ENCODE data around the gene NACC2. TPM values are rescaled to one million over a fixed set of nuclear protein-coding genes. Genes with fewer than 3 reads are reported as not detected.

The NACC2 gene
- total and polyA plus RNA-seq, 9 of the 15 experiments (the other 6 are each of a cell fraction or from before 2014, with no cell fraction given), result 0.70 to 25.1 (median 5.6) TPM

DNA sequence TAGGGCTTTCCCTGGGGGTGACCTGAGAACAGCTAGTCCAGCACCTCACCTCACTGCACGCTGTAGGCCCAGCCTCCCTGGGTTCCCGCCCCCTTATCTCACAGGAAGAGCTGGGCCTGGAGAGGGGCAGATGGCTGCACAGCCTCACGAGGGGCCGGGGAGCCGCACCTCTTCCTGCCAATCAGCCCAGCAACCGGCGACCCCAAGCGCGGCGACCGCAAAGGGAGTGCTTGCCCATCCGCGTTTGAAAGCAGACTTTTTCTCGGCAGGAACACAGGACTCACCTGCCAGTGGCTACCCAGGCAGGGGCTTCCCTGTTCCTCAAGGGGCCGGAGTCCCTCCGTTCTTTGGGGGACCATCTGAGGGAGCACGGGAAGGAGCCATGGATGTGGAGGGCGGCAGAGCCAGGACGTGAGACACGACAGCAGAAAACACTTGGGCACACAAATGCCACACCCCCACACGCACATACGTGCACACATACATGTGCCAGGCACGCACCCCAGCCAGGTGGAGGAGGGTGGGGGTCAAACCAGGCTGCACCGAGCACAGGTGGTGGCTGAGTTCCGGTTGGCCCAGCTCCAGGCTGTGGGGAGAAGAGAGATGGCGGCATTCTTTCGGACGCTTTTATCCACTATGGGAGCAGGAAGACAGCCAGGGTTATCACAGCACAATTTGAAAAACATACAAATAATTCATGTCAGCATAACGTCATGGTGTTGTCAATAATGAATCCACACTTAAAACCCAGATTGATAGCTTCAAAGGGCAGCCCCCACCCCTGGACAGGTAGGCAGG is 12.3 kb upstream of the NACC2 start (continued):
- TF ChIP-seq ZFP36 (IDR thresholded peaks at IDR 0.05; ENCODE audit: low read depth, low read length, partially characterized antibody) (no peak), GTF2E2 (tag; IDR thresholded peaks at IDR 0.05) (no peak), CBFA2T3 (IDR thresholded peaks at IDR 0.05) (peak; percentile 75), KLF6 (CRISPR knock-in tag; IDR thresholded peaks at IDR 0.05; ENCODE audit: borderline replicate concordance) (peak; percentile 34; the same call in 1 of the 2 replicates), RBFOX2 (IDR thresholded peaks at IDR 0.05; ENCODE audit: low read depth, low read length) (peak; percentile 76), PURB (CRISPR knock-in tag; IDR thresholded peaks at IDR 0.05; ENCODE audit: low read depth) (no peak), NBN (IDR thresholded peaks at IDR 0.05; ENCODE audit: low read depth) (no peak), IFI16 (CRISPR knock-in tag; IDR thresholded peaks at IDR 0.05) (no peak), ZNF316 (IDR thresholded peaks at IDR 0.05) (peak; percentile 90), GATA2 (CRISPR knock-in tag; IDR thresholded peaks at IDR 0.05) (peak; percentile 37; the same call in 1 of the 2 replicates), SMAD4 (CRISPR knock-in tag; conservative IDR thresholded peaks at IDR 0.05) (peak; percentile 44), CBFA2T2 (conservative IDR thresholded peaks at IDR 0.05) (peak; percentile 32; the same call in 1 of the 2 replicates)
- TF ChIP-seq, protein P1, sequence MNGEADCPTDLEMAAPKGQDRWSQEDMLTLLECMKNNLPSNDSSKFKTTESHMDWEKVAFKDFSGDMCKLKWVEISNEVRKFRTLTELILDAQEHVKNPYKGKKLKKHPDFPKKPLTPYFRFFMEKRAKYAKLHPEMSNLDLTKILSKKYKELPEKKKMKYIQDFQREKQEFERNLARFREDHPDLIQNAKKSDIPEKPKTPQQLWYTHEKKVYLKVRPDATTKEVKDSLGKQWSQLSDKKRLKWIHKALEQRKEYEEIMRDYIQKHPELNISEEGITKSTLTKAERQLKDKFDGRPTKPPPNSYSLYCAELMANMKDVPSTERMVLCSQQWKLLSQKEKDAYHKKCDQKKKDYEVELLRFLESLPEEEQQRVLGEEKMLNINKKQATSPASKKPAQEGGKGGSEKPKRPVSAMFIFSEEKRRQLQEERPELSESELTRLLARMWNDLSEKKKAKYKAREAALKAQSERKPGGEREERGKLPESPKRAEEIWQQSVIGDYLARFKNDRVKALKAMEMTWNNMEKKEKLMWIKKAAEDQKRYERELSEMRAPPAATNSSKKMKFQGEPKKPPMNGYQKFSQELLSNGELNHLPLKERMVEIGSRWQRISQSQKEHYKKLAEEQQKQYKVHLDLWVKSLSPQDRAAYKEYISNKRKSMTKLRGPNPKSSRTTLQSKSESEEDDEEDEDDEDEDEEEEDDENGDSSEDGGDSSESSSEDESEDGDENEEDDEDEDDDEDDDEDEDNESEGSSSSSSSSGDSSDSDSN (IDR thresholded peaks at IDR 0.05; ENCODE audit: borderline replicate concordance in 1 of 2, low read depth in 2 of 2, low read length in 2 of 2), result 0 out of 4 replicates have a peak, but pooled peaks of 1 of the 2 experiments have one; percentile 45
- TF ChIP-seq, protein P2, sequence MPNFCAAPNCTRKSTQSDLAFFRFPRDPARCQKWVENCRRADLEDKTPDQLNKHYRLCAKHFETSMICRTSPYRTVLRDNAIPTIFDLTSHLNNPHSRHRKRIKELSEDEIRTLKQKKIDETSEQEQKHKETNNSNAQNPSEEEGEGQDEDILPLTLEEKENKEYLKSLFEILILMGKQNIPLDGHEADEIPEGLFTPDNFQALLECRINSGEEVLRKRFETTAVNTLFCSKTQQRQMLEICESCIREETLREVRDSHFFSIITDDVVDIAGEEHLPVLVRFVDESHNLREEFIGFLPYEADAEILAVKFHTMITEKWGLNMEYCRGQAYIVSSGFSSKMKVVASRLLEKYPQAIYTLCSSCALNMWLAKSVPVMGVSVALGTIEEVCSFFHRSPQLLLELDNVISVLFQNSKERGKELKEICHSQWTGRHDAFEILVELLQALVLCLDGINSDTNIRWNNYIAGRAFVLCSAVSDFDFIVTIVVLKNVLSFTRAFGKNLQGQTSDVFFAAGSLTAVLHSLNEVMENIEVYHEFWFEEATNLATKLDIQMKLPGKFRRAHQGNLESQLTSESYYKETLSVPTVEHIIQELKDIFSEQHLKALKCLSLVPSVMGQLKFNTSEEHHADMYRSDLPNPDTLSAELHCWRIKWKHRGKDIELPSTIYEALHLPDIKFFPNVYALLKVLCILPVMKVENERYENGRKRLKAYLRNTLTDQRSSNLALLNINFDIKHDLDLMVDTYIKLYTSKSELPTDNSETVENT (CRISPR knock-in tag; IDR thresholded peaks at IDR 0.05), result no peak
- TF ChIP-seq, protein P3, sequence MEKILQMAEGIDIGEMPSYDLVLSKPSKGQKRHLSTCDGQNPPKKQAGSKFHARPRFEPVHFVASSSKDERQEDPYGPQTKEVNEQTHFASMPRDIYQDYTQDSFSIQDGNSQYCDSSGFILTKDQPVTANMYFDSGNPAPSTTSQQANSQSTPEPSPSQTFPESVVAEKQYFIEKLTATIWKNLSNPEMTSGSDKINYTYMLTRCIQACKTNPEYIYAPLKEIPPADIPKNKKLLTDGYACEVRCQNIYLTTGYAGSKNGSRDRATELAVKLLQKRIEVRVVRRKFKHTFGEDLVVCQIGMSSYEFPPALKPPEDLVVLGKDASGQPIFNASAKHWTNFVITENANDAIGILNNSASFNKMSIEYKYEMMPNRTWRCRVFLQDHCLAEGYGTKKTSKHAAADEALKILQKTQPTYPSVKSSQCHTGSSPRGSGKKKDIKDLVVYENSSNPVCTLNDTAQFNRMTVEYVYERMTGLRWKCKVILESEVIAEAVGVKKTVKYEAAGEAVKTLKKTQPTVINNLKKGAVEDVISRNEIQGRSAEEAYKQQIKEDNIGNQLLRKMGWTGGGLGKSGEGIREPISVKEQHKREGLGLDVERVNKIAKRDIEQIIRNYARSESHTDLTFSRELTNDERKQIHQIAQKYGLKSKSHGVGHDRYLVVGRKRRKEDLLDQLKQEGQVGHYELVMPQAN (IDR thresholded peaks at IDR 0.05; ENCODE audit: borderline replicate concordance), result 0 out of 2 replicates have a peak, but pooled peaks have one; percentile 32
- TF ChIP-seq, protein P4, sequence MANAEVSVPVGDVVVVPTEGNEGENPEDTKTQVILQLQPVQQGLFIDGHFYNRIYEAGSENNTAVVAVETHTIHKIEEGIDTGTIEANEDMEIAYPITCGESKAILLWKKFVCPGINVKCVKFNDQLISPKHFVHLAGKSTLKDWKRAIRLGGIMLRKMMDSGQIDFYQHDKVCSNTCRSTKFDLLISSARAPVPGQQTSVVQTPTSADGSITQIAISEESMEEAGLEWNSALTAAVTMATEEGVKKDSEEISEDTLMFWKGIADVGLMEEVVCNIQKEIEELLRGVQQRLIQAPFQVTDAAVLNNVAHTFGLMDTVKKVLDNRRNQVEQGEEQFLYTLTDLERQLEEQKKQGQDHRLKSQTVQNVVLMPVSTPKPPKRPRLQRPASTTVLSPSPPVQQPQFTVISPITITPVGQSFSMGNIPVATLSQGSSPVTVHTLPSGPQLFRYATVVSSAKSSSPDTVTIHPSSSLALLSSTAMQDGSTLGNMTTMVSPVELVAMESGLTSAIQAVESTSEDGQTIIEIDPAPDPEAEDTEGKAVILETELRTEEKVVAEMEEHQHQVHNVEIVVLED (CRISPR knock-in tag; IDR thresholded peaks at IDR 0.05), result no peak
- TF ChIP-seq, protein P5, sequence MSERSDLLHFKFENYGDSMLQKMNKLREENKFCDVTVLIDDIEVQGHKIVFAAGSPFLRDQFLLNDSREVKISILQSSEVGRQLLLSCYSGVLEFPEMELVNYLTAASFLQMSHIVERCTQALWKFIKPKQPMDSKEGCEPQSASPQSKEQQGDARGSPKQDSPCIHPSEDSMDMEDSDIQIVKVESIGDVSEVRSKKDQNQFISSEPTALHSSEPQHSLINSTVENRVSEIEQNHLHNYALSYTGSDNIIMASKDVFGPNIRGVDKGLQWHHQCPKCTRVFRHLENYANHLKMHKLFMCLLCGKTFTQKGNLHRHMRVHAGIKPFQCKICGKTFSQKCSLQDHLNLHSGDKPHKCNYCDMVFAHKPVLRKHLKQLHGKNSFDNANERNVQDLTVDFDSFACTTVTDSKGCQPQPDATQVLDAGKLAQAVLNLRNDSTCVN (CRISPR knock-in tag; IDR thresholded peaks at IDR 0.05), result no peak

All from K562 (cell line).